ENCODE data around the gene FILIP1. TPM values are rescaled to one million over a fixed set of nuclear protein-coding genes. Genes with fewer than 3 reads are reported as not detected.
A peak's percentile ranks its signal among the peaks of the same experiment; 100 is the strongest.

FILIP1 gene
- polyA plus RNA-seq, 1 donor from 2014 or later, result not detected

DNA sequence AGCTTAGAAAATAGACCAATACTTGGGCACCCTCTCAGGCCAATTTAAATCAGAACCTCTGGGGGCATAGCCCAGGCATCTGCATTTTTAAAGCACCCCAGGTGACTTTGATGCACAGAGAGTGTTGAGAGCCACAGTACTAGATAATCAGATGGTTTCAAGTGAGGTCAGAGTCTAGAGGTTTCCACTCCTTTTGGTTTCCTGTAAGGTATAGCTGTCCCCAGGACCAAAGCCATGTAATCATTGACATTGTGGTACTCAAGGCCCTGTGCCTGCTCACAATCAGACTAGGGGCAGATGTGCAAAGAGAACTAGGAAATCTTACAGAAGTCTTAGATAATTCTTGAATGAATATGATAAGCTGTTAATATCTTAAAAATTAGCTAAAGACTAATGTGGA, 9.1 kb downstream of the FILIP1 start:
- Mint-ChIP-seq H3K9me3 (no peaks in the 10 kb centered on the region), H3K27ac (no peak overlapping the region), H3K4me3 (no peak overlapping the region), H3K27me3 (no peaks in the 10 kb centered on the region), H3K36me3 (no peaks in the 10 kb centered on the region), H3K4me1 (no peaks in the 10 kb centered on the region)

DNA sequence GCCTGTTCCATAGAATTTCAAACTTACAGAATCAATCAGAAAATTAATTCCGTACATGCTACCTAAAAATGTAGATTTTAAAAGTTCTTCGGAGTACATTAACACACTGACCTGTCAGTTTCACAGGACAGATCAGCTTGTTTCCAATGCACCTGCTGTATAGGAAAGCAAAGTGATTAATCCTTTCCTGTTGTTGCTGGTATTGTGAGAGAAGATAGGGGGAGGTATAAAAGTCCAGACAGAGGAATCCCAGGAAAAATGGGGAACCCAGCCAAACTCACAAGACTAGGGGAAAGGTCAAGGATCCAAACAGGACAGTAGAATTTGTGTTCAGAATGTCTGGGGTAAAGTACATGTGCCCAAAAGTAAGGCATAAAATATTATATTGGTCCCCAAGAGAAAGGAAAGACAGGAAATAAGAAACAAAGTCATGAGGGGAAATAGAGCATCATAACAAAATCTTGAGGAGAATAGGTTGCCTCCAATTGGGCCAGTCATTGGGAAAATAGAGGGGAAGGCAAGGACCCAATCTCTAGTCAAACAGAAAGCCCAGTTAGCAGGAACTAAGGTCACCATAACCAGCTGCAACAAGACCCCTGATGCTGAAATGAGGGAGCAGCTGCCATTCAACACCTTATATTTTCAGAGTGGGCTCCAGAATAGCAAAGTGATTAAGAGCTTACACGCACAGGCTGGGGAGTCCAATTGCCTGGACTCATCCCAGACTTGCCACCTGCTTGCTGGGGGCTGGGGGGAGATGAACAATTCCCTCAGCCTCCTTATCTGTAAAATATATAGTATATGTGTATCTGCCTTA, 10.3 kb downstream of the FILIP1 start:
- Mint-ChIP-seq H3K27me3 (no peaks in the 10 kb centered on the region), H3K36me3 (no peaks in the 10 kb centered on the region)

DNA sequence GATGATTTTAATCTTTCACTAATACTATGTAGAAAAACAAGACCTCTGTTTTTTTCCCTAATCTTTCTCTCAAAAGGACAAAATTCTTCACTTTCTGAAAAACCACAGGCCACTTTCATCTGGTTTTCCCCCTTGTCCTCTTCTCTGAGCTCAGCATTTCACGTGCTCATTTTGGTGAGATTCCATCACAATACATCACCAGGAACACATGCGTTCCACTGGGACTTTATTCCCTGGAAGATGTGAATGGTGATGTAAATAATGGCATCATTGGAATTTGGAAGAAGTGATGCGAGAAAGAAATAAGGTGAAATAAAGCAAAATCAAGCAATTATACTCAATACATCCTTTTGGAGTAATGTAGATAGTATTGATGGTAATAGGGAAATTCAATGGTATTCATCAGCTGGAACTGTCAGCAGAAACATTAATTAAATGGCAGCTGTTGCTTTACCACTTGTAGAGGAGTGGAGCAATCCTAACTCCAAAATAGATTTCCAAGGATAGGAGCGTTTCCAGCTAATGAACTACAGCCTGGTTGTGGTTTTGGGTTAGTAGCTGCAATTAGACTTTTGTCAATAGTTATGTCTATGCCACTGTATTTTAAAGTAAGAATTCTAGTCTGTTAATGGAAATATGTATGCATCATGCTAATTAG, 11.5 kb downstream of the FILIP1 start:
- Mint-ChIP-seq H3K27ac (no peak overlapping the region), H3K36me3 (no peaks in the 10 kb centered on the region), H3K27me3 (no peaks in the 10 kb centered on the region), H3K9me3 (no peaks in the 10 kb centered on the region), H3K4me1 (no peaks in the 10 kb centered on the region), H3K4me3 (no peak overlapping the region)

More for the DNA sequence above, 10.3 kb downstream of the FILIP1 start:
- H3K27ac Mint-ChIP-seq, result no peak overlapping the region
- H3K4me1 Mint-ChIP-seq, result no peaks in the 10 kb centered on the region
- H3K9me3 Mint-ChIP-seq, result no peaks in the 10 kb centered on the region
- no peak overlapping the region for H3K4me3 Mint-ChIP-seq

DNA sequence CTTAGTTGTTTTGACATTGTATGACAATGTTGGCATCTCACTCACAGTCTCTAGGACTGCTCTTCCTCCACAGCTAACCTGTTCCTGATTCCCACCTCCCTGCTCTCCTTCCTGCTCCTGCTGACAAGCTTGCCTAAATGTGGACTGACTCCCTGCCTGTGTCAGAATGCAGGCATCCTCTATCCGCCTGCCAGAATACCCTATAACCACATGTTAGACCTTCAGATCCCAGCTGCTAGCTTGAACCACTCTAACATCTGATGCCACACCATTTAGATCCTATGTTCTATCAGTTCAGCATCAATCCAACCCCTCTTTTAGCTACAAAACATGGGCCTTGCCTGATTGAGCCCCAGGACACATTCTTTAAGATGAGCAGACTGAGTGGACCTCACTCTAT, 12.2 kb downstream of the FILIP1 start:
- H3K9me3 Mint-ChIP-seq, result no peaks in the 10 kb centered on the region
- no peak overlapping the region for H3K4me3 Mint-ChIP-seq
- H3K36me3 Mint-ChIP-seq, result no peaks in the 10 kb centered on the region
- no peaks in the 10 kb centered on the region for H3K4me1 Mint-ChIP-seq
- no peak overlapping the region for H3K27ac Mint-ChIP-seq
- no peaks in the 10 kb centered on the region for H3K27me3 Mint-ChIP-seq

DNA sequence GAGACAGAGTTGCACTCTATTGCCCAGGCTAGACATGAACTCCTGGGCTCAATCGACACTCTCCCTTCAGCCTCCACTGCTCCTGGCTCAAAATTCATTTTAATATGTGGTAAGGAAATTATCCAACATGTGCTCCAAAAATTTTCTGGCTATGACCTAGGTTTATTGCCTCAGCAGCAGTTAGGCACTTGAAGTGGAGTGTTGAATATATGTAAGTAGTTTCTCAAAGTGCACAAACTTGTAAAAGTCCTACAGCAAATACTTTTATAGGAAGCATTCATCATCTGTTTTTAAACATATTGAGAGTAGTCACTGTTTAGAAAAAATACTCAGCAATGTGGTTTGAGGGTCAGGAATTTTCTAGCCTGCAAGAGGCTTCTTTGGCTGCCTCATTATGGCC, 13.2 kb downstream of the FILIP1 start:
- Mint-ChIP-seq H3K36me3 (no peaks in the 10 kb centered on the region), H3K27ac (no peak overlapping the region), H3K9me3 (no peaks in the 10 kb centered on the region), H3K27me3 (no peaks in the 10 kb centered on the region), H3K4me3 (no peak overlapping the region), H3K4me1 (no peaks in the 10 kb centered on the region)

DNA sequence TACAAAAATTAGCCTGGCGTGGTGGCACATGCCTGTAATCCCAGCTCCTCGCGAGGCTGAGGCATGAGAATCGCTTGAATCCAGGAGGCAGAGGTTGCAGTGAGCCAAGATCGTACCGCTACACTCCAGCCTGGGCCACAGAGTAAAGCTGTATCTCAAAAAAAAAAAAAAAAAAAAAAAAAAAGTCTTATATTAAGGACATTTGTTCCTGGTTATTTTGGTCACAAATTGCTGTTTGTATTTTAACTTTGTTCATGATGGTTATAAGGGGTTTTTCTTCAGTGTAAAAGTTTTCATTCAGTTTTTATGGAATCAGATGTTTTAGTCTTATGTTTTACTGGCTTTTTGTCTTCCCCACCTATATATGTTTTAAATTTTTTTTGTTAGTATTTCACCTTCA, 13.9 kb downstream of the FILIP1 start:
- no peak overlapping the region for H3K4me3 Mint-ChIP-seq

DNA sequence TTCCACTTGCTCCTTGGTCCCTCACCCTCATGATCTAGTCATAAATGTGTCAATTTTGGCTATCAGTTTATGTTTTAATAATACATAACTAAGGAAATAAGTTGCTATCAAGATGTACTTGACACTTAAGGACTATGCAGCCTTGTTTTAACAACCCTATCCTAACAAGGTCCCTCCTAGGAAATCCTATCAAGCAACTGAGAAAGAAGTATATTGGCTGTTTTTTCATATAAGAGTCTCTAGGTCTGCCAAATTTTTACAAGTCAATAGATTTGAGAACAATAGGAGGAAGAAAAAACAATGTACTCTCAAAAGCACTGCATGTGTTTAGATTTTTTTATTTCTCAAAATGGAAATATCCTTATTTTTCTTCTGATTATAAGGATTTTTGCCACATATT, 14.7 kb downstream of the FILIP1 start:
- H3K27me3 Mint-ChIP-seq, result no peaks in the 10 kb centered on the region
- H3K4me1 Mint-ChIP-seq, result no peaks in the 10 kb centered on the region
- no peaks in the 10 kb centered on the region for H3K36me3 Mint-ChIP-seq
- H3K27ac Mint-ChIP-seq, result no peak overlapping the region
- H3K9me3 Mint-ChIP-seq, result no peaks in the 10 kb centered on the region
- no peak overlapping the region for H3K4me3 Mint-ChIP-seq

More for the DNA sequence above, 13.9 kb downstream of the FILIP1 start:
- no peaks in the 10 kb centered on the region for H3K36me3 Mint-ChIP-seq
- no peaks in the 10 kb centered on the region for H3K9me3 Mint-ChIP-seq
- H3K4me1 Mint-ChIP-seq, result no peaks in the 10 kb centered on the region
- H3K27me3 Mint-ChIP-seq, result no peaks in the 10 kb centered on the region
- no peak overlapping the region for H3K27ac Mint-ChIP-seq

DNA sequence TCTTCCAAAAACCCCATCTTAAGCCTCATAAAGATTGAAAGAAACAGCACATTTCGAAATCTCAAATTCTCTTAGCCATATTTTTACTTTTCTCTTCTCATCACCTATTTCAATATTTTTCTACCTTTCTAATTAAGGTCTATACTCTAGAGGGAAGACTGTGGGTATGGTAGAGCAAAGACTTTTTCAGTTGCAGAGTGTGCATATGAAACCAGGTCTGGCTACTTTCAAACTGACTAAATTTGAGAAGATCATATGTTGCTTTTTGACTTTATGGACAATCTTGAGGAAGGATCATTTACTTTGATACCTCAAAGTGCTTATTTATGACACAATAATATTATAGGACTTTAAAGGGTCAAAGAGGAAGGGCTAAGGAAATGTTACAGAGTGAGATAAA, 20.7 kb downstream of the FILIP1 start:
- Mint-ChIP-seq H3K4me1 (no peaks in the 10 kb centered on the region), H3K9me3 (no peaks in the 10 kb centered on the region), H3K36me3 (no peaks in the 10 kb centered on the region), H3K4me3 (no peak overlapping the region), H3K27ac (peak overlapping the region in 1 of 3 donors; percentile 3), H3K27me3 (no peaks in the 10 kb centered on the region)

DNA sequence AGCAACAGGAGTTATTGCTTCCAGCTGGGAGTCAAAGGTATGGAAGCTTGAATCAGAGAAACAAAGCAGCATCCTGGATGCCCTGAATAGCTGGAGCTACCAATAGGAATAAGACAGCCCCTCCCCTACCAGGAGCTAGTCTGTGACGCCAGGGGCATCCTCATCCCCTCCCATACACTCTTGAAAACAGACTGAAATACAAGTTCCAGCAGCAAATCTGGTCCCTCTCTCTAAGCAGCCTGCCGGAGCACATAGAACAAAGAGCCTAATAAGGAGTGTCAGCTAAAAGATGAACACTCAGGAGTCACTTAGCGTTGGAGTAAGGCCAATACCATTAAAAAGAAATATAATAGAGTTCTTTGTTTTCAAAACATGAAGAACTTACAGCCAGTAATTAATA, 25.6 kb downstream of the FILIP1 start:
- Mint-ChIP-seq H3K36me3 (no peaks in the 10 kb centered on the region), H3K4me1 (no peaks in the 10 kb centered on the region), H3K9me3 (peaks cover 0 to 5% (median 2%) of the 10 kb centered on the region in 3 donors), H3K4me3 (peak overlapping the region in 1 of 4 donors; percentile 62), H3K27ac (no peak overlapping the region), H3K27me3 (no peaks in the 10 kb centered on the region)

DNA sequence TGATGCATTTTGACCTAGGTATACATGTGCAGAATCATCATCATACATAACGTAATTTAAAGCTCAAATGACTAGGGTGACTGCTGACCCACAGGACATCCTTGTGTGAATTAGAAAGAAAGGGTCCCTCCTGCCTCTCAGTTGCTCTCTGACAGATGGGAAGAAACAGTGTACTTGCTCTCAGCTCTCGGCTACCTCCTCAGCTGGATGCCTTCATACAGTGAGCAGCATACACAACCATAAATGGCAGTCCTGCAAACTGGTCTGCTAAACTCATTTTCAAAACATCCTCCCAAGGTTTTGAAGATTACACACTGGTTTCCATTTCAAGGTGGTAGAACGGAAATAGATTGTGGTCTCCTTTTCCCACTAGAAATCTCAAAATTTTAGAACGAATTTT, 26.3 kb downstream of the FILIP1 start:
- H3K36me3 Mint-ChIP-seq, result no peaks in the 10 kb centered on the region
- H3K27me3 Mint-ChIP-seq, result no peaks in the 10 kb centered on the region
- peaks cover 0 to 5% (median 2%) of the 10 kb centered on the region in 3 donors for H3K9me3 Mint-ChIP-seq
- H3K4me3 Mint-ChIP-seq, result no peak overlapping the region
- no peaks in the 10 kb centered on the region for H3K4me1 Mint-ChIP-seq
- H3K27ac Mint-ChIP-seq, result no peak overlapping the region

DNA sequence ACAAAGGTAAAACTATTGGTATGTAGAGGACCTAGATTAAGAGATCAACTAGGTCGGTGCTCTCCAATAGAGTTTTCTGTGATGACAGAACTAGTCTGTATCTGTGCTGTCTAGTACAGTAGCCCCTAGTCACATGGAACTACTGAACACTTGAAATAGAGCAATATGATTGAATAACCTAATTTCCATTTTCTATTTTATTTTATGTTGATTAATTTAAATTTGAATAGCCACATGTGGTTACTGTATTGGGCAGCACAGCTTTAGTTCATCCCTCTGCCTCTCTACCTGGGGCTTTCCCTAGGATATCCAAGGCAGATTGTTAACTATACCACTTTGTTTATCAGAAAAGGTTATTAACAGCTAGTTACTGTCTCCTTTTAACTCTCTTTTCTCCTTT, 27.0 kb downstream of the FILIP1 start:
- Mint-ChIP-seq H3K9me3 (peaks cover 0 to 5% (median 2%) of the 10 kb centered on the region in 3 donors), H3K4me3 (no peak overlapping the region), H3K4me1 (no peaks in the 10 kb centered on the region), H3K36me3 (no peaks in the 10 kb centered on the region), H3K27ac (no peak overlapping the region), H3K27me3 (no peaks in the 10 kb centered on the region)

DNA sequence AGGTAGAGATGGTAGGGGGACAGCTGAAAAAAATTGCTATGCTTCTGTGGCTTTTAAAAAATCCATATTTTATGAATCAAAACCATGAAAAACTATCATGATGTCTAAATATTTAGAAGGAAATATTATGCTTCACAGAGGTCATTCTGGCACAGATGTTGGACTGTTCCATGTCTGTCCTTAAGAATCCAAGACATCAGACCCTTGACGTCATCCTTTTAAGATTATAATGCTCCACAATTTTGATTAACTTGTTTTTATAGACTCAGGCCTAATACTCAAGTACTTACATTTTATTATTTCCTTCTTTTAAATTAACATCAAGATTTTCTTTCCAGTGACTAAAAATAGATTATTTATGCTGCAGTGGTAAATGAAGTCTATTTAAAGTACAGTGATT, 29.7 kb downstream of the FILIP1 start:
- H3K27me3 Mint-ChIP-seq, result no peaks in the 10 kb centered on the region
- no peaks in the 10 kb centered on the region for H3K36me3 Mint-ChIP-seq
- no peak overlapping the region for H3K4me3 Mint-ChIP-seq
- H3K27ac Mint-ChIP-seq, result no peak overlapping the region
- no peaks in the 10 kb centered on the region for H3K4me1 Mint-ChIP-seq
- peaks cover 0 to 5% (median 2%) of the 10 kb centered on the region in 3 donors for H3K9me3 Mint-ChIP-seq

DNA sequence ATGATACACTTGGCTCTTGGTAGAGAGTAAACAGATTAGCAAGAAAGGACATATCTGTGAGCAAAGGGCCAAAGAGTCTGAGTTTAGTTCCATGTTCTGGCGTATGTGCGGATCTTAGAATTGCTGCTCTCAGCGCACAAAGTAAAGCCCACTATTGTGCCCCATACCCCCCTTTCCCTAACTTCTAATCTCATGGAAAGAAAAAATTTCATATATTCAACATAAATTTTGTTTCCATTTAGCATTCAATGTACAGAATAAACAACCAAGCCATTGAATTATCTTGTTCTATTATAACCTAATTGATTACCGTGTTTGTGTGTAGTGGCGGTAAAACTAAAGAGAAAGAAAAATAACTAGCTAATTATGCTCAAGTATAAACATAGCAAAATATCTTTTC, 30.5 kb downstream of the FILIP1 start:
- H3K27ac Mint-ChIP-seq, result no peak overlapping the region
- no peak overlapping the region for H3K4me3 Mint-ChIP-seq
- H3K9me3 Mint-ChIP-seq, result peaks cover 0 to 5% (median 2%) of the 10 kb centered on the region in 3 donors
- no peaks in the 10 kb centered on the region for H3K27me3 Mint-ChIP-seq
- no peaks in the 10 kb centered on the region for H3K4me1 Mint-ChIP-seq
- no peaks in the 10 kb centered on the region for H3K36me3 Mint-ChIP-seq

DNA sequence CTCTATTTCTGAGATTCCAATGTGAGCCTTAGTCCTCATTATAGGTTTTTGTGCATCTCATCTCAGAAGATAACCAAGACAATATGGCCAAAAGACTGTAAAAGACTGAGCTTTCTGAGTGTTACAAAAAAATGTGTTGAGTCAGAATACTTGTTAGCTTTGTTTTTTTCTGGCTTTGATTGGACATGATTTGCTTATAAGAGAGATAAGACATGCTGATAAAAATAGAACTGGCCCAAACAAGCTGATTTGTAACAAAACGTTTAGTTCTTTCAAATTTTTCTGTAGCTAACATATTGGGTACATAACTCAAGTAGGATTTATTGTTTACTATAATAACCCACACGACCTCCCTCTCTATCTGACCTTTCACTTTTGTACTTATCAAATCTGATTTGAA, 32.9 kb downstream of the FILIP1 start:
- no peak overlapping the region for H3K27ac Mint-ChIP-seq
- H3K36me3 Mint-ChIP-seq, result no peaks in the 10 kb centered on the region
- H3K27me3 Mint-ChIP-seq, result peaks cover 2% of the 10 kb centered on the region
- no peak overlapping the region for H3K4me3 Mint-ChIP-seq
- no peaks in the 10 kb centered on the region for H3K4me1 Mint-ChIP-seq
- H3K9me3 Mint-ChIP-seq, result peaks cover 0 to 2% (median 0%) of the 10 kb centered on the region in 3 donors

DNA sequence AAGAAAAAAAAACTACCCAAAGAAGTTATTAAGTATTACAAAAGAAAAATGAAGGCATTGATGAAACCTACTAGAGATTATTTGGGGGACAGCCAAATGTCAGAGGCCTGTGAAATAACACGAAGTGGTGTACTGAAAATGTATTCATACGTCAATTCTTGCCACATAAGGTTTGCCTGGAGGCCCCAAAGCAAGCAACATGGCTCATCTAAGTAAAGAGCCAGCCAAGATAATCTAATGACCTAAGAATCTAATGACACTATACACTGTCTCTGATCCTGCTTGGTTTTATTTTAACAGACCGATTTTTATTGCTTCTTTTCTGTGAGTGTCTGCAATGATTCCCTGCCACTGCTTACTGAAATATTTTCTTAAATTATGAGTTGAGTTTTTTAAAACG, 34.7 kb downstream of the FILIP1 start:
- no peaks in the 10 kb centered on the region for H3K9me3 Mint-ChIP-seq
- H3K4me1 Mint-ChIP-seq, result no peaks in the 10 kb centered on the region
- H3K36me3 Mint-ChIP-seq, result no peaks in the 10 kb centered on the region
- H3K4me3 Mint-ChIP-seq, result no peak overlapping the region
- no peak overlapping the region for H3K27ac Mint-ChIP-seq
- H3K27me3 Mint-ChIP-seq, result peaks cover 2% of the 10 kb centered on the region

DNA sequence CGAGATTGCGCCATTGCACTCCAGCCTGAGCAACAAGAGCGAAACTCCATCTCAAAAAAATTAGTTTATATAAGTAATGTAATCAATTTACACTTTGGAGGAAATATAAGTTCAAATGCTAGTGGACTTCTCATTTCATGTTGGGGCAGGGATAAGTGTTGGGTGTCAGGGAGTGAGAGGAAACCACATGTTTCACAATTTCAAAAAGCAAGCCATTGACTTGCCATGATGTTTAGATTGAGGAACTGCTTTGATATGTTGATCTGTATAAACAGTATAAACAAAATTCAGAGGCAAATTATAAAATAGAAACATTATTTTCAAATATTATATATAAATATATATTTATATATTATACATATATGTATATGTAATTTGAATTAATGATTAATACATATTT, 42.7 kb downstream of the FILIP1 start:
- H3K27me3 Mint-ChIP-seq, result no peaks in the 10 kb centered on the region
- H3K36me3 Mint-ChIP-seq, result no peaks in the 10 kb centered on the region
- H3K4me1 Mint-ChIP-seq, result no peaks in the 10 kb centered on the region
- H3K4me3 Mint-ChIP-seq, result no peak overlapping the region
- H3K9me3 Mint-ChIP-seq, result peaks cover 0 to 3% (median 1%) of the 10 kb centered on the region in 3 donors
- no peak overlapping the region for H3K27ac Mint-ChIP-seq
